HepG2 (cell line): ENCODE measurements around the gene RARS2. TPM values are rescaled to one million over a fixed set of nuclear protein-coding genes. Genes with fewer than 3 reads are reported as not detected.

Experiments used
- ARHGAP35 ChIP-seq: sonication (generic); formaldehyde crosslinking; IDR thresholded peaks from 2 replicates; pipeline ENCODE4 v1.9.0; 2022; ENCODE audit warnings: mild to moderate bottlenecking, inconsistent platforms, moderate library complexity, missing genetic modification reagents, borderline replicate concordance
- CBFB ChIP-seq: sonication (generic); formaldehyde crosslinking; IDR thresholded peaks from 2 replicates; pipeline ENCODE4 v1.4.0; 2020; ENCODE audit warnings: missing genetic modification reagents
- CREM ChIP-seq, 2 experiments: sonication (generic) in 1 of 2; formaldehyde crosslinking in 1 of 2; IDR thresholded peaks; 2 replicates each; pipeline versions ENCODE4 v1.4.0 to v1.6.1; 2016 to 2020; ENCODE audit warnings: antibody characterized with exemption in 1 of 2, mild to moderate bottlenecking in 1 of 2, missing genetic modification reagents in 1 of 2
- DR1 ChIP-seq: sonication (generic); formaldehyde crosslinking; IDR thresholded peaks from 2 replicates; pipeline ENCODE4 v1.8.0; 2021; ENCODE audit warnings: mild to moderate bottlenecking, missing genetic modification reagents, inconsistent platforms
- FOSL2 ChIP-seq: sonication (generic); formaldehyde crosslinking; IDR thresholded peaks from 2 replicates; pipeline ENCODE4 v1.4.0; 2020; ENCODE audit warnings: missing genetic modification reagents
- HNF4A ChIP-seq: sonication (generic); formaldehyde crosslinking; IDR thresholded peaks from 2 replicates; pipeline ENCODE4 v1.4.0; 2020; ENCODE audit warnings: missing genetic modification reagents
- KDM5A ChIP-seq: fragments of 200-600 bp; sonication (generic); IDR thresholded peaks from 2 replicates; pipeline ENCODE4 v1.7.0; 2018; ENCODE audit warnings: antibody characterized with exemption, mild to moderate bottlenecking, low read length, borderline replicate concordance
- KLF16 ChIP-seq, 2 experiments: sonication (generic) in 1 of 2; formaldehyde crosslinking in 1 of 2; IDR thresholded peaks; 2 replicates each; pipeline versions ENCODE4 v1.6.1 to v1.8.0; 2016 to 2023; ENCODE audit warnings: missing genetic modification reagents in 2 of 2, missing compliant biosample characterization in 1 of 2
- MIXL1 ChIP-seq: IDR thresholded peaks from 2 replicates; pipeline ENCODE4 v1.6.1; 2016
- NFKB2 ChIP-seq: sonication (generic); formaldehyde crosslinking; IDR thresholded peaks from 2 replicates; pipeline ENCODE4 v1.4.0; 2020; ENCODE audit warnings: missing genetic modification reagents, borderline replicate concordance
- NONO ChIP-seq, 2 experiments: fragments of 450-650 bp in 1 of 2; sonication (generic) in 1 of 2; formaldehyde crosslinking in 1 of 2; IDR thresholded peaks in 1 of 2; conservative IDR thresholded peaks in 1 of 2; 2 replicates each; pipeline versions ENCODE4 v1.6.1 to v1.8.0; 2017 to 2022; ENCODE audit warnings: mild to moderate bottlenecking in 1 of 2, missing genetic modification reagents in 1 of 2, moderate library complexity in 1 of 2
- NR2F1 ChIP-seq, 2 experiments: fragments of 450-650 bp in 1 of 2; formaldehyde crosslinking in 1 of 2; IDR thresholded peaks; 2 replicates each; pipeline versions ENCODE4 v1.5.0 to v1.6.1; 2016 to 2020; ENCODE audit warnings: mild to moderate bottlenecking in 1 of 2, missing compliant biosample characterization in 1 of 2, missing genetic modification reagents in 1 of 2, moderate library complexity in 1 of 2
- ONECUT2 ChIP-seq: sonication (generic); formaldehyde crosslinking; IDR thresholded peaks from 2 replicates; pipeline ENCODE4 v1.4.0; 2020; ENCODE audit warnings: missing genetic modification reagents
- PRDM15 ChIP-seq: sonication (generic); formaldehyde crosslinking; IDR thresholded peaks from 2 replicates; pipeline ENCODE4 v1.4.0; 2020; ENCODE audit warnings: missing genetic modification reagents
- SAFB2 ChIP-seq: sonication (generic); formaldehyde crosslinking; IDR thresholded peaks from 2 replicates; pipeline ENCODE4 v1.5.1; 2020; ENCODE audit warnings: missing genetic modification reagents, low read depth, mild to moderate bottlenecking, borderline replicate concordance
- WIZ ChIP-seq: sonication (generic); formaldehyde crosslinking; IDR thresholded peaks from 2 replicates; pipeline ENCODE4 v1.5.1; 2020; ENCODE audit warnings: mild to moderate bottlenecking, missing genetic modification reagents
- YEATS4 ChIP-seq: sonication (generic); formaldehyde crosslinking; IDR thresholded peaks from 2 replicates; pipeline ENCODE4 v1.4.0; 2020; ENCODE audit warnings: missing genetic modification reagents, borderline replicate concordance
- ZMYM2 ChIP-seq: sonication (generic); formaldehyde crosslinking; IDR thresholded peaks from 2 replicates; pipeline ENCODE4 v1.8.0; 2022; ENCODE audit warnings: mild to moderate bottlenecking, missing genetic modification reagents
- ZNF205 ChIP-seq: IDR thresholded peaks from 2 replicates; pipeline ENCODE4 v1.6.1; 2018; ENCODE audit warnings: missing biosample characterization, missing genetic modification reagents
- ZNF441 ChIP-seq: sonication (generic); formaldehyde crosslinking; IDR thresholded peaks from 2 replicates; pipeline ENCODE4 v1.7.0; 2021; ENCODE audit warnings: missing genetic modification reagents, borderline replicate concordance
- ZNF451 ChIP-seq: sonication (generic); formaldehyde crosslinking; IDR thresholded peaks from 2 replicates; pipeline ENCODE4 v1.5.0; 2020; ENCODE audit warnings: mild to moderate bottlenecking, missing genetic modification reagents
- ZNF569 ChIP-seq: sonication (generic); formaldehyde crosslinking; IDR thresholded peaks from 2 replicates; pipeline ENCODE4 v1.5.0; 2020; ENCODE audit warnings: mild to moderate bottlenecking, missing genetic modification reagents, moderate library complexity, borderline replicate concordance
- ZNF652 ChIP-seq: IDR thresholded peaks from 2 replicates; pipeline ENCODE4 v1.6.1; 2016; ENCODE audit warnings: low read depth, borderline replicate concordance
- ZNF710 ChIP-seq: sonication (generic); formaldehyde crosslinking; IDR thresholded peaks from 2 replicates; pipeline ENCODE4 v1.5.0; 2020; ENCODE audit warnings: mild to moderate bottlenecking, missing genetic modification reagents, borderline replicate concordance
- polyA plus RNA-seq, 8 experiments: library from polyadenylated mRNA; depleted of rRNA in 3 of 8; stranded (reverse) in 7 of 8; unstranded in 1 of 8; fragments of >200 nt; fragmentation: Illumina TruSeq in 4 of 8; extraction: Trizol in 4 of 8; gene quantifications; 2 replicates each; pipeline versions ENCODE4 v1.2.1 to v1.2.3, GENCODE V29; 2011 to 2016; ENCODE audit warnings: low read depth in 4 of 8, missing spikeins in 1 of 8, mixed read lengths in 1 of 8; ENCODE audit not compliant: insufficient read depth in 1 of 8
- total RNA-seq, 5 experiments: library from RNA; depleted of rRNA; stranded (reverse); fragments of >200 nt; fragmentation: Illumina TruSeq; extraction: Trizol; gene quantifications; 2 replicates each; pipeline ENCODE4 v1.2.3, GENCODE V29; 2016; ENCODE audit warnings: low read depth in 1 of 5

Gene RARS2
- total and polyA plus RNA-seq, 2 of the 13 experiments (the other 11 are each of a cell fraction or from before 2014, with no cell fraction given), result 23.4 to 80.1 TPM

GRCh38 chr6:87589693-87590416 is at the start of gene RARS2, which contains the start of gene ORC3 (continued):
- TF ChIP-seq NR2F1 (CRISPR knock-in tag; IDR thresholded peaks at IDR 0.05) (no peak), ZNF451 (CRISPR knock-in tag) (no peak), ZNF441 (CRISPR knock-in tag) (no peak), CREM (IDR thresholded peaks at IDR 0.05) (peak; percentile 78), CREM (CRISPR knock-in tag; IDR thresholded peaks at IDR 0.05) (no peak), ZMYM2 (CRISPR knock-in tag) (no peak), FOSL2 (CRISPR knock-in tag) (peak; percentile 60), ONECUT2 (CRISPR knock-in tag) (no peak), NFKB2 (CRISPR knock-in tag) (peak; percentile 65; the same call in 1 of the 2 replicates), SAFB2 (no peak; the same call in 1 of the 2 replicates), ZNF652 (CRISPR knock-in tag) (peak; percentile 28; the same call in 1 of the 2 replicates), KDM5A (peak; percentile 82), ARHGAP35 (CRISPR knock-in tag) (peak; percentile 43; the same call in 1 of the 2 replicates), DR1 (peak; percentile 88; the same call in 1 of the 2 replicates), NONO (IDR thresholded peaks at IDR 0.05) (no peak), NONO (CRISPR knock-in tag; conservative IDR thresholded peaks at IDR 0.05) (peak; percentile 93), WIZ (peak; percentile 51; the same call in 1 of the 2 replicates), PRDM15 (CRISPR knock-in tag) (no peak), HNF4A (CRISPR knock-in tag) (peak; percentile 52), KLF16 (CRISPR knock-in tag; IDR thresholded peaks at IDR 0.05) (peak in 1 of 2 experiments; percentile 97; a peak in 2 of 4 replicates), ZNF205 (CRISPR knock-in tag) (peak; percentile 41; the same call in 1 of the 2 replicates), ZNF710 (CRISPR knock-in tag) (peak; percentile 57; the same call in 1 of the 2 replicates), ZNF569 (CRISPR knock-in tag) (0 out of 2 replicates have a peak, but pooled peaks have one; percentile 33), YEATS4 (peak; percentile 93; the same call in 1 of the 2 replicates), MIXL1 (peak; percentile 48; the same call in 1 of the 2 replicates), CBFB (CRISPR knock-in tag) (peak; percentile 78)
